ENCODE measurements around the gene PTPA. TPM values are rescaled to one million over a fixed set of nuclear protein-coding genes. Genes with fewer than 3 reads are reported as not detected.

PTPA gene
- 10 to 100 TPM; 81.3 to 89.9 TPM for total RNA-seq

DNA sequence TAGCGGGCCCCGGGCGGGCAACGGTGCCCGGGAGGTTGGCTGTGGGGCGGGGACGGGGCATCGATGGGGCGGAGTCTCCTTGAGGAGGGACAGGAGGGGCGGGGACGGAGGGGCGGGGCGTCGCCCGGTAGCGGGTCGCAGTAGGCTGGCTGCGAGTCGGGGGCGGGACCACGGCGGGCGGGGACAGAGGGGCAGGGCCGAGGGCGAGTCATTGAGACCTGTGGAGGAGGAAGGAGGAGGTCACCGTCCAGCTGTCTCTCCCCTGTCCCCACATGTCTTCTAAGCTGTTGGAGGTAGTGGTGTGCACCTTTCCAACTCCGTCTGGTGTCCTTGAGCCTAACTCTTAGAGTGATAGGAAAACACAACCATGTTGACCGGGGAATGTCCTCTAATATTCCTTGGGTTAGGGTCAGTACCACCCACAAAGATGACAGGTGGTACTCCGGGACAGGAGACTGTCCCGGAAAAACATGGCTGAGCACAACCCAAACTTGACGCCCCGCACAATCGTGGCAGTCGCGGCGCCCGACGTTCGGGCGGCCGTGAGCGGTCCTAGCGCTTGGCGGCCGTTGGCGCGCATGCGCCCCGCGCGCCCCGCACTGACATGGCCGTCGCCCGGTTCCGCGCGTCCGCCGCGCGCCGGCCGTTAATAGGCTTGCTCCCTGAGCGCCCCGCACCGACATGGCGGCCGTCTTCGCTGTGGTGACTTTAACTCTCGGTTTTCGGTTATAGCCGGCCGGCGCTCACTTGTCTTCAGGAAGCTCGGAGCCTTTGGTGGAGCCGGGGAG lies at the start of gene PTPA, which contains the start of gene CRAT:
PTPA (plus strand) TSS at position 676 of the 788 bp plus-strand sequence. CDS start 186 bp downstream, outside the sequence.
CRAT (minus strand) TSS at position 54 of the 788 bp plus-strand sequence. CDS start 284 bp downstream, outside the sequence.
- H3K4me3 ChIP-seq = peak within 1 kb of the TSS; percentile 92 to 93
- no peaks in the 10 kb centered on the region for H3K27me3 ChIP-seq
- peaks cover 21% of the 10 kb centered on the region for H3K36me3 ChIP-seq
- peaks cover 0 to 47% of the 10 kb centered on the region in 2 donors for H3K4me1 ChIP-seq
- H3K27ac ChIP-seq = peak within 1 kb of the TSS; percentile 87 to 99
- DNase-seq (ENCODE audit: low spot score) = peak; percentile 95
- H3K9me3 ChIP-seq = no peaks in the 10 kb centered on the region
- TF ChIP-seq, protein P1, sequence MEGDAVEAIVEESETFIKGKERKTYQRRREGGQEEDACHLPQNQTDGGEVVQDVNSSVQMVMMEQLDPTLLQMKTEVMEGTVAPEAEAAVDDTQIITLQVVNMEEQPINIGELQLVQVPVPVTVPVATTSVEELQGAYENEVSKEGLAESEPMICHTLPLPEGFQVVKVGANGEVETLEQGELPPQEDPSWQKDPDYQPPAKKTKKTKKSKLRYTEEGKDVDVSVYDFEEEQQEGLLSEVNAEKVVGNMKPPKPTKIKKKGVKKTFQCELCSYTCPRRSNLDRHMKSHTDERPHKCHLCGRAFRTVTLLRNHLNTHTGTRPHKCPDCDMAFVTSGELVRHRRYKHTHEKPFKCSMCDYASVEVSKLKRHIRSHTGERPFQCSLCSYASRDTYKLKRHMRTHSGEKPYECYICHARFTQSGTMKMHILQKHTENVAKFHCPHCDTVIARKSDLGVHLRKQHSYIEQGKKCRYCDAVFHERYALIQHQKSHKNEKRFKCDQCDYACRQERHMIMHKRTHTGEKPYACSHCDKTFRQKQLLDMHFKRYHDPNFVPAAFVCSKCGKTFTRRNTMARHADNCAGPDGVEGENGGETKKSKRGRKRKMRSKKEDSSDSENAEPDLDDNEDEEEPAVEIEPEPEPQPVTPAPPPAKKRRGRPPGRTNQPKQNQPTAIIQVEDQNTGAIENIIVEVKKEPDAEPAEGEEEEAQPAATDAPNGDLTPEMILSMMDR (IDR thresholded peaks at IDR 0.05) = no peak

DNA sequence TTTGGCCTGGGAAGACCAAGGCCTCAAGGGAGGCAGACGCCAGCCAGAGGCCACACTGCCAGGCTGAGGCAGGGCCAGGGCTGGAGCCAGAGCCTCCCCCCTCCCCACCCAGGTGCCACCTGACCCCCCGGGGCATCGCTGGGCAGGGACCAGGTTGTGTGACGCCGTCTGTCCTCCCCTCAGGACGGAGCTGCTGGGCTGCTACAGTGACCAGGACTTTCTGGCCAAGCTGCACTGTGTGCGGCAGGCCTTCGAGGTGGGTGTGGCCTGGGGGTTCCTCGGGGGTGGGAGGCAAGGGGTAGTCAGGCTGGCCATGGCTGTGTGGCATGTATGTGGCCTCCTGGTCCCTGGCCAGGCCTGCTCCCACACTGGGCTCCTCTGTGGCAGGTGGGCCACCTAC lies 48.2 kb upstream of the PTPA start:
- DNase-seq (ENCODE audit: low spot score) = no peak
- H3K36me3 ChIP-seq = peaks cover 78% of the 10 kb centered on the region
- H3K4me3 ChIP-seq = no peak overlapping the region
- no peaks in the 10 kb centered on the region for H3K4me1 ChIP-seq
- no peaks in the 10 kb centered on the region for H3K27me3 ChIP-seq
- TF ChIP-seq, protein P1 (IDR thresholded peaks at IDR 0.05) = no peak
- no peaks in the 10 kb centered on the region for H3K9me3 ChIP-seq
- no peak overlapping the region for H3K27ac ChIP-seq

DNA sequence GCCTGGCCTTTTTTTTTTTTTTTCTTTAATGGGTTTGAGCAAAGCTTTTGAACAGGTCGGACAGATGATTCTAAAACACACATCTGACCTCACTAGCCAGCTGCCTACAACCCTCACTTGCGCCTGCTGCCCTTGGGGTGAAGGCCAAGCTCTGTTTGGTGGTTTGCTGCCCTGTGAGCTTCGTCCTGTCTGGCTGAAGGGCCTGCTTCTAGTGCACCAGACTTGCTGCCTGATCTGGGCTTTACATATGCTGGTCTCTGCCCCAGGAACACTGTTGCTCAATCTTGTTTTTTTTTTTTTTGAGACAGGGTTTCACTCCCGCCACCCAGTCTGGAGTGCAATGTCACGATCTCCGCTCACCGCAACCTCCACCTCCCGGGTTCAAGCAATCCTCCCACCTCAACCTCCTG lies 46.7 kb upstream of the PTPA start:
- H3K4me1 ChIP-seq = peaks cover 0 to 11% of the 10 kb centered on the region in 2 donors
- peaks cover 77% of the 10 kb centered on the region for H3K36me3 ChIP-seq

DNA sequence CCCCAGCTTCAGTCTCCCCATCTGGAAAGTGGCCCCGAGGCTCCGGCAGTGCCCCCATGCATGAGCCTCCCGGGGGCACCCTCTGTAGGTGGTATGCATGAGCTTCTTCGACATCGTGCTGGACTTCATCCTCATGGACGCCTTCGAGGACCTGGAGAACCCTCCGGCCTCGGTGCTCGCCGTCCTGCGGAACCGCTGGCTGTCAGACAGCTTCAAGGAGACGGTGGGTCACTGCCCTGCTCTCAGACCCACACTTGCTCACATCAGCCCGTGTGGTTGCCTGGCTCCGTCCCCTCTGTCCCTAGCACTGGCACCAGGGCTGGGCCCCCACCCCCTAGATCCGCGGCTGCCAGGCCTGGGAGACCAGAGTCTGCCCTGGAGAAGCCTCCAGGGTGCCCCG lies 43.1 kb upstream of the PTPA start:
- Histone ChIP-seq H3K27ac (no peak overlapping the region), H3K4me1 (peaks cover 0 to 19% of the 10 kb centered on the region in 2 donors), H3K9me3 (no peaks in the 10 kb centered on the region), H3K27me3 (no peaks in the 10 kb centered on the region), H3K36me3 (peaks cover 42% of the 10 kb centered on the region), H3K4me3 (no peak overlapping the region)
- TF ChIP-seq, protein P1 (IDR thresholded peaks at IDR 0.05) = no peak
- no peak for DNase-seq (ENCODE audit: low spot score)

More for the DNA sequence above, 46.7 kb upstream of the PTPA start:
- Histone ChIP-seq H3K27ac (no peak overlapping the region), H3K9me3 (no peaks in the 10 kb centered on the region), H3K4me3 (no peak overlapping the region), H3K27me3 (no peaks in the 10 kb centered on the region)
- no peak for DNase-seq (ENCODE audit: low spot score)
- TF ChIP-seq, protein P1 (IDR thresholded peaks at IDR 0.05) = no peak

DNA sequence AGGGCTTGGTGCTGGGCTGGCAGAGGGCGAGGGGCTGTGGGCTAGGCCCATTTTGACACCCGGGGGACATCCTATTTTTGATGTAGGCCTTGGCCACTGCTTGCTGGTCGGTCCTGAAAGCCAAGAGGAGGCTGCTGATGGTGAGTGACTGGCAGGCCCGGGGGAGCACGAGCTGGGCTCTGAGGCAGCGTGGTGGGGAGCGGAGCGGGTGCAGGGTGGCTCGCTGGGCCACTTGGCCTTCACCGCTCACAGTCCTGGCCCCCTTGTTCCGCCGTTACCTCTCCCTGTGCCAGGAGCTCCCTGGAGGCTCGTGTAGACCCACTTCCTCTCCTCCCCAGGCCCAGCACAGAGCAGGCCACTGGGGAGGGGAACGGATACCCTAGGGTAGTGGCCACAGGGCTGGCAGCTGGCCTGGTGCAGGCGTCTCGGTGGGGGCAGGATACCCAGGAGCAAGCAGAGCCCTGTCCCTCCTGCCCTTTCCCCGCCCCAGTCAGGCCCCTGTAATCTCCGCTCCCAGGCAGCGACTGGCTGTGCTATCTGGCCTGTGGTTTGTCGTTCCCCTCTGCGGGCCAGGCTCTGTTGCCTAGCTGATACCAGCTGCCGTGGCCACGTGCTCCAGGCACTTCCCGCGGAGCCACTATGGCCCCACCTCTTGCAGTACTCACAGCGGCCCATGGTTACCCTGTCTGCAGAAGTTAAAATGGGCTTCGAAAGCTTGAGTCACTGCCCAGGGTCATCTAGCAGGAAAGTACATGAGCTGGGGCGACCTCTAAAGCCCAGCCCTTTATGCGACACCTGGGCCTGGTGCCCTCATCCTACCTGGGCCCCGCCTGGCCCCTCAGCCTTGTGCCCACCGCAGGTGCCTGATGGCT lies 42.0 kb upstream of the PTPA start:
- peaks cover 0 to 19% of the 10 kb centered on the region in 2 donors for H3K4me1 ChIP-seq
- peaks cover 33% of the 10 kb centered on the region for H3K36me3 ChIP-seq
- no peak overlapping the region for H3K4me3 ChIP-seq
- peak overlapping the region; percentile 67 to 76 for H3K27ac ChIP-seq
- peak; percentile 70 for DNase-seq (ENCODE audit: low spot score)
- no peaks in the 10 kb centered on the region for H3K27me3 ChIP-seq
- H3K9me3 ChIP-seq = no peaks in the 10 kb centered on the region
- TF ChIP-seq, protein P1 (IDR thresholded peaks at IDR 0.05) = peak in 1 of 2 donors; percentile 20

All from right atrium auricular region (tissue), 2 donors.